MG63 (cell line): ENCODE measurements around the gene GPR183. TPM values are rescaled to one million over a fixed set of nuclear protein-coding genes. Genes with fewer than 3 reads are reported as not detected.

Source experiments
- DNase-seq: peaks from one replicate; pipeline ENCODE4 v3.0.0-alpha.2; 2020
- H3K27me3 ChIP-seq: fragments of 250-450 bp; sonication (Bioruptor Pico); 2 replicates; pipeline ENCODE4 v1.5.1; 2020; ENCODE audit warnings: mild to moderate bottlenecking, moderate library complexity
- H3K36me3 ChIP-seq: fragments of 250-450 bp; sonication (Bioruptor Pico); 2 replicates; pipeline ENCODE4 v1.5.1; 2020; ENCODE audit warnings: mild to moderate bottlenecking, moderate library complexity
- H3K4me3 ChIP-seq: fragments of 250-450 bp; sonication (Bioruptor Pico); 2 replicates; pipeline ENCODE4 v1.5.1; 2020; ENCODE audit warnings: mild to moderate bottlenecking, moderate library complexity
- H3K9me3 ChIP-seq: fragments of 250-450 bp; sonication (Bioruptor Pico); 2 replicates; pipeline ENCODE4 v1.5.1; 2020; ENCODE audit warnings: mild to moderate bottlenecking, moderate library complexity
- total RNA-seq: library from RNA; depleted of rRNA; stranded (reverse); fragments of >200 nt; shearing (Covaris generic); gene quantifications from 2 replicates; pipeline ENCODE4 v1.2.3, GENCODE V29; 2014; ENCODE audit warnings: low replicate concordance

The GPR183 gene
- total RNA-seq, 1 experiment from 2014 or later: not detected

GRCh38 chr13:99305566-99305965 lies 1.6 kb downstream of the GPR183 start:
- Histone ChIP-seq H3K4me3 (no peak overlapping the region), H3K9me3 (no peaks in the 10 kb centered on the region)
- DNase-seq: no peak

GRCh38 chr13:99305158-99305557 lies 2.0 kb downstream of the GPR183 start:
- no peak for DNase-seq
- Histone ChIP-seq H3K9me3 (no peaks in the 10 kb centered on the region), H3K36me3 (no peaks in the 10 kb centered on the region), H3K27me3 (no peaks in the 10 kb centered on the region), H3K4me3 (no peak overlapping the region)

More at GRCh38 chr13:99305566-99305965, 1.6 kb downstream of the GPR183 start:
- no peaks in the 10 kb centered on the region for H3K27me3 ChIP-seq
- no peaks in the 10 kb centered on the region for H3K36me3 ChIP-seq

DNA sequence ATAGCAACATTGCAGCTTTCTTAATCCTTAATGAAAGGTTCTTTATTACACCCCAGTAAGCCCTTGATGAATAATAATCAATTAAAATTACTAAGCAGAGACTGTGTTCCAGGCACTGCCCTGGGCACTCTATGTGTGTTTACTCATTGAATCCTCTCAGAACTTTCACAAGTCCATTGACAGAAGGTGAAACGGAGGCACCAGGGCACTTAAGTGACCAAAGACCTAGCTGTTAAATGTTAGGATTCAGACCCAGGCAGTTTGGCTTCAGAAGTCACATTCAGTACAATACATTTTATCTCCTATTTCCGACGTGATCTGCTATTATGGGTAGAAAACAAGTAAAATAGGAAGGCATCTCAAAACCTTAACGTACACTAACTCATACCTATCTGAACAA lies 2.7 kb downstream of the GPR183 start:
- no peak for DNase-seq
- Histone ChIP-seq H3K27me3 (no peaks in the 10 kb centered on the region), H3K9me3 (no peaks in the 10 kb centered on the region), H3K4me3 (no peak overlapping the region), H3K36me3 (no peaks in the 10 kb centered on the region)

DNA sequence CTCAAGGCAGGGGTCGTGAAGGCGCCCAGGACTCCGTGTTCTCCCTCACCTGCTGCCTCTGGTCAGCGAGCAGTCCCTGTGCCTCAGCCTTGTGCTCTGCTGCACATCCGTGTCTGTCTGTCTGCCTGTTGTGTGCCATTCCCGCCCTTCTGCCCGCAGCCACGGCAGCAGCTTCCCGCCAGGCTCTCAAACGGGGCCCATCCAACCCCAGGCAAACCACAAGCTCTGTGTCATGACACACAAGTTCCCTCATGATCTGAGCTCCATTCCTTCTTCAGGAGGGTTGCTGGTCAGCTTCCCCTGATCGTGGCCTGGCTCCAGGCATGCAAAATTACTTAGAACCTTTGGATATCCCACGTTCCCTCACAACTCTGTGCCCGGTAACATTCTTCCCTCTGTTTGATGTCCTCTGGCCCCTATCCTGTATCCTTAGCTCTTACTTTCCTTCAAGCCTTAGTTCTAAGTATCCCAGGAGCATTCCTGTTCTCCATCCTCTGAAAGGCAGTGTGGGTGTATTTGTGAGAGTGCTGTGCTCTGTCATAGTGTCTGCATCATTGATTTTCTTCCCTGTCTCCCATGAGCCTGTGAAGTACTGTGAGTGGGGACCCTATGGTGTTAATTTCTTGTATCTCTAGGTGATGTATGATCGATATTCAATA lies 3.2 kb downstream of the GPR183 start:
- H3K9me3 ChIP-seq: no peaks in the 10 kb centered on the region
- DNase-seq: no peak
- H3K36me3 ChIP-seq: no peaks in the 10 kb centered on the region
- no peaks in the 10 kb centered on the region for H3K27me3 ChIP-seq
- H3K4me3 ChIP-seq: no peak overlapping the region

DNA sequence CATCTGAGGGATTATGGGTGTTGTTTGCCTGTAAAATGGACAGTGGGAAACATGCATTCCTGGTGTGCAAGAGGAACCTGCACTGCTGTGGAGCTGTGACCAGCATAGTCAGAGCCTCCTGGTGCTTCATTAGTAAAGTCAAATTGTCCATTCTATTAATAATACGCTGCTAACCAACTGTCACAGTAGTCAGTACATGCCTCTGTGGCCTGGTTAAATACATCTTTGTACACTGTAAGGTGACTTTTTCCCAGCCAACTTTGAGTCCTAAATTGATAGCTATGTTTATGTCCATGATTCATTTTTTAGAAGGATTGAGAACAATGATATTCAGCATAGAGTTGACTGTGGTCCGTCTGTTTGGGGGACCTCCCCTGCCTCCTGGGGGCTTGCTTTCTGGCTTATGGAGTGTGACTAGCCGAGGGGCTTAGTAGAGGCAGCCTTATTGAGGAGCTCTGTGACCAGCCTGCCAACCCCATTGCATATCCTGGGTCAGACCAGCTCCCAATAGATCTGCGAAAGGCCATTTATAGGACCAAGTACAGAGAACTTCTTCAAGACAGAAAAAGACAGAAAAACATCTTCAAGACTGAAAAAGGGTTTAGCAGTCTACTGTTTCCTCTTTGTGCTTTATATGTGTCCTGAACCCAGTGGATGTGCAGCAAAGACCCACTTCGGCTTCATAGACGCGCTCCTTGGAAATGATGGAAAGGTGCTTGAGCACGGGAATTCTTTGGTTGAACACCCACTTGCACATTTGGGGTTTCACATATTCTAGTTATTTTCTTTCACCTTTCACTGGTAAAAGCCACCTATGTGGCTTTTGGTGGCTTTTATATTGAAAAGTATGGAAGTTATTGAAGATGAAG lies 4.3 kb downstream of the GPR183 start:
- no peaks in the 10 kb centered on the region for H3K9me3 ChIP-seq
- no peaks in the 10 kb centered on the region for H3K27me3 ChIP-seq
- no peaks in the 10 kb centered on the region for H3K36me3 ChIP-seq
- no peak overlapping the region for H3K4me3 ChIP-seq
- no peak for DNase-seq

DNA sequence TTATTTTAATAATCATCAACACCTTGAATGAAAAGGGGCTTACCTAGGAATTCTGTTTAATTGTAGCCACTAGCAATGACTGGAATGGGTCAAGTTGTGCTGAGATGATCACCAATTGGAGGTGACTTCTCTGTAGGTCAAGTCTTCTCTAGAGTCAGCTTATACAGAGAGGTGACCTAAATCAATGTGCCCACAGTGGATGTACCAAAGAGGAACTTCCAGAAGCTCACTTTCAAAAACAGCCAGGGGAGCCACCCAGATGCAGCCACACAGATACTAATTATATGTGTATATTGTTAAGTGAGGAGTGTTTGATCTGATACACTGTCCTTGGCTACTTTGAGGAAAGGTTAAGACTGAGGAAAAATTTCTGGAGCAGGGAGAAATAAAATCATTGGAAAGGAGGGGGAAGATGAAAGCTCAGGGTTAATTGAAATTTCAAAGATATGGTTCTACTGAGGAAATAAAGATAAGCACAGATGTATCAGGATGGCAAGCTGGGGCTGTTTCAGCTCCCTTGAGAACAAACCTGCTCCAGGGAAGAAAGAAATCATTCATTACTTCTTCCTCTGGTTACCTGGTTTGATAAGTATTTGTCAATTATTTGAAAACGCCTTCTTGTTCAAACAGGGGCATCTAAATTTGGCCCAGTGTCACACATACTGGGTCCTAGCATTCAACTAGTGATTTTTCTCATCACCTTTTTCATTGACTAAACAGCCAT lies 5.1 kb downstream of the GPR183 start:
- Histone ChIP-seq H3K4me3 (no peak overlapping the region), H3K9me3 (no peaks in the 10 kb centered on the region), H3K36me3 (no peaks in the 10 kb centered on the region), H3K27me3 (no peaks in the 10 kb centered on the region)
- DNase-seq: no peak

DNA sequence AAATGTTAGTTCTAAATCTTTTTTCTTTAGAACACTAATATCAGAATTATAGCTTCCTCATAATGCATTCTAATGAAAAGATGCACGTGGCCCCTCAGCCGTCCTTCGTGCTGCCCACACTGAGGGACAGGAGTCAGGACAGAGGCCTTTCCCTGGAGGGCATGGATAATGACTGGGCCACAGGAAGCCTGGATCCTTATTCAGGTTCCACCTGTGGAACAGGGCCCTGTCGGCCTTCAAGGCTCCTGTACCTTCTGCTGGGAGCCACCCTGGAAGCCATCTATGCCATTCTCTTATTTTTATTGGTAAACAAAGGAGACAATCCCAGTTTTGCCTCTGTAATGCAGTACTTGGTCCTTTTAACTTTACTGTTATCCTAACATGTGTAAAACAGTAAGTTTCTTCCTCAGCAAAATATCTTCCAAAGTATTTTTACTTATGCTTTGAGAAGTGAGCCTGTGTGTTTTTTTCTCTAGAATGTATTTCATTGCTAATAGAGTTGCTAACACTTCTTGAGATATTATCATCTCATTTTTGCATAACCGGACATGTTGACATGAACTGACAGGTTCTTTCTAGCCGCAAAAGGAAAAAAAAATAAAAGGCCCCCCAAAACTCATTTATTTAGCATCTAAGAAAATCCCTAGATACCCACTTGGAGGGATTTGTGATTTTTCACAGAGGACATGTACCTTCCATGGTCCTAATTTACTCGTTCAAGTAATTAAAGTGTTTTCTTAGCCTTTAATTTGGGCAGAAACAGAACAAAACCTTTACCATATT lies 6.0 kb downstream of the GPR183 start:
- no peak for DNase-seq
- H3K4me3 ChIP-seq: no peak overlapping the region

GRCh38 chr13:99299920-99300341 lies 7.3 kb downstream of the GPR183 start:
- H3K4me3 ChIP-seq: no peak overlapping the region
- no peaks in the 10 kb centered on the region for H3K9me3 ChIP-seq
- no peaks in the 10 kb centered on the region for H3K36me3 ChIP-seq
- no peak for DNase-seq
- H3K27me3 ChIP-seq: no peaks in the 10 kb centered on the region

More for the DNA sequence above, 6.0 kb downstream of the GPR183 start:
- Histone ChIP-seq H3K9me3 (no peaks in the 10 kb centered on the region), H3K36me3 (no peaks in the 10 kb centered on the region), H3K27me3 (no peaks in the 10 kb centered on the region)

DNA sequence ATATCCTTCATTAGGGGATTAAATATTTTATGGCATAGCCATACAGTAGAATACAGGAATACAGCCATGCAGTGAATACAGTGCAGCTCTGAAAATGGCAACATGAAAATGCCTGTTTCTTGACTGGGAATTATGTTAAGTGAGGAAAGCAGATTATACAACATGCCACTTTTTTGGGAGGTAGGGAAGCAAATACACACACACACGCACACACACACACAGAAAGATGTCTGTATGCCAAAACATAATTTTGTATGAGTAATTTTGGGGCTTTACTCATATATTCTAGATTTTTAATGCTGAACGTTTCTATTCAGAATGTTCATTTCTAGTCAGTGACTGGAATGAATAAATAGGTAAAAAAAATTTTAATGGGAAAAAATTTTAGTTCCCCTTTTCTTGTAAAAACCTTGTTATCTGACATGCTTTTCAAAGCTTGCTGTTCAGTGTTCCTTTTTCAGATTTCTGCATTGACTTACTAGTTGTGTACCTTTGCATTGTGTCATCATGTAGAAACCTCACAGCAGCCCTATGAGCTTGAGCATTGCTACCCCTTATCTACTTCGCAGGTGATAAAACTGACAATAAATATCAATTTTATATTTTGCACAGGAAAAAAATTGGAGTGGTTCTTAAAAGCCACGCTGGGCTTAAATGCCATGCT lies 7.8 kb downstream of the GPR183 start:
- no peak overlapping the region for H3K4me3 ChIP-seq
- H3K27me3 ChIP-seq: no peaks in the 10 kb centered on the region
- H3K36me3 ChIP-seq: no peaks in the 10 kb centered on the region
- no peaks in the 10 kb centered on the region for H3K9me3 ChIP-seq
- DNase-seq: no peak

DNA sequence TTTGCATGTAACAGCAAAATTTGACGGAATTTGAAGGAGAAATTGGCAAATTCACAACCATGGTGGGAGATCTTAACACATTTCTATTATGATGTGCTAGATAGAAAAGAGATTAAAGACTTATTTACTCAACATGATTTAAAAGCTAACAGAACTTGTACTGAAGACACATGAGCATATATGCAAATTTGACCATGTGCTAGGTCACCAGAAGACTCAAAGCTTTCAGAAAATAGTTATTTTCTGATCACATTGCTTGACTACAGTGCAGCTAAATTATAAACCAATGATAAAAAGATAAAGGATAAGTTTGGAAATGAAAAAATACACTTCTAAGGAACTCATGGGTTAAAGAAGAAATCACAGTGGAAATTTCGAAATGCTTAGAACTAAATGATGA lies 9.1 kb downstream of the GPR183 start:
- no peaks in the 10 kb centered on the region for H3K9me3 ChIP-seq
- DNase-seq: no peak
- no peaks in the 10 kb centered on the region for H3K36me3 ChIP-seq
- H3K27me3 ChIP-seq: no peaks in the 10 kb centered on the region
- no peak overlapping the region for H3K4me3 ChIP-seq

DNA sequence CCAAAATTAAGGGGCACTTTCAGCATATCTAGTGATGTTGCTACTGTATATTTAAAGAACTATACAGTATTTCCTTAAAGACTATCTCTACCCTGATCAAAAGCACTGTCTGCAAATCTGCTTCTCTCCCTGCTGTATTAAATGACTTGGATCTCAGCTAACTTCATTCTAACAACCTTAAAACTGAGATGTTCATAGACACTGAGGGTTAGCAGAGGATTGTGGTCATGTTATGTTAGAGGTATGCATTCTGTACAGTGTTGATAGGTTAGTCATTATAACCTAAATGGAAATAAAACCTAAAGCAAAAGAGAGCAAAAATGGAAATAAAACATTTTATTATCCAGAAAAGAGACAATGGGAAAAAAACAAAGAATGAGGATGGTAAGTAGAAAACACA lies 9.9 kb downstream of the GPR183 start:
- Histone ChIP-seq H3K36me3 (no peaks in the 10 kb centered on the region), H3K9me3 (no peaks in the 10 kb centered on the region), H3K27me3 (no peaks in the 10 kb centered on the region), H3K4me3 (no peak overlapping the region)
- DNase-seq: no peak

GRCh38 chr13:99296398-99296797 lies 10.8 kb downstream of the GPR183 start:
- Histone ChIP-seq H3K4me3 (no peak overlapping the region), H3K27me3 (no peaks in the 10 kb centered on the region), H3K36me3 (no peaks in the 10 kb centered on the region), H3K9me3 (no peaks in the 10 kb centered on the region)
- no peak for DNase-seq

GRCh38 chr13:99295488-99296252 lies 11.5 kb downstream of the GPR183 start:
- Histone ChIP-seq H3K9me3 (no peaks in the 10 kb centered on the region), H3K36me3 (no peaks in the 10 kb centered on the region), H3K27me3 (no peaks in the 10 kb centered on the region), H3K4me3 (no peak overlapping the region)
- DNase-seq: no peak

DNA sequence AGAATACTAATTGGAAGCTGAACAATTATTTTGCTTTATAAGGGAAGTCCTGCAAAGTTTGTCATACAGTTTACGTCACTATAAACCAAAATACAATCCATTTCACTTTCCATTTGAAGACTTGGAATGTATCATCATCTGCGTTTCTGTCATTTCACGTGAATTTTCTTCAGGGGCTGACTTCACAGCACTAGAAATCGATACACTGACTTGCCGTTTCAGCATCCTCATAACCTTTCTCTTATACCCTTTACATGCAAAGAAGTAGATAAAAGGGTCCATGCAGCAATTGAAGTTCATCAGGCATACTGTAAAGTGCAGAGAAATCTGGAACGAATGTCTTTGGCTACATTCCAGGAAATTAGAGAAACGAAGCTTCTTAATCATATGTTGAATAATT lies 12.2 kb downstream of the GPR183 start:
- no peaks in the 10 kb centered on the region; the same call in 1 of the 2 replicates for H3K36me3 ChIP-seq
- no peaks in the 10 kb centered on the region for H3K9me3 ChIP-seq
- no peak for DNase-seq
- no peak overlapping the region for H3K4me3 ChIP-seq
- H3K27me3 ChIP-seq: no peaks in the 10 kb centered on the region

DNA sequence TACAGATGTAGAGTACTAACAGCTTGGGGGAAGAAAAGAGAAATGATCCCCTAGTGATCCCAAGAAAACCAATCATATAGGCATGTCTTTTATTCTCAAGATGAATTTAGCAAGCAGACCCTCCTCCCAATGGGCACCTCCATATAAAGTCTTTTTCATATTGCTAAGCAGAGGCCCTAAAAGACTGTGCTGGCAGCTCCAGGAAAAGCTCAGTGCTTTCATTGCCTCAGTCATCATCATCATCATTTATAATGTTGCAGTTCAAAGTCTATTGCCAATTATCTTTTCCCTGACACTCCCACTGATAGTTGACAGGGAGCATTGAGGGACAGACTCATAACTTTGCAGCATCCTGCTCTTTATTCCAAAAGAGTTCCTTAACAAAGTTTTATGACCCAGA lies 13.0 kb downstream of the GPR183 start:
- H3K27me3 ChIP-seq: no peaks in the 10 kb centered on the region

More for the DNA sequence above, 13.0 kb downstream of the GPR183 start:
- no peaks in the 10 kb centered on the region; the same call in 1 of the 2 replicates for H3K36me3 ChIP-seq
- no peak for DNase-seq
- no peak overlapping the region for H3K4me3 ChIP-seq
- H3K9me3 ChIP-seq: no peaks in the 10 kb centered on the region
